Peyer's patch (tissue), 4 donors: ENCODE results near the gene TRAPPC13. TPM values are rescaled to one million over a fixed set of nuclear protein-coding genes. Genes with fewer than 3 reads are reported as not detected.

Source experiments
- DNase-seq, 3 donors: peaks; one replicate each; pipeline ENCODE4 v3.0.0-alpha.2; 2017 to 2019
- H3K27ac ChIP-seq, 4 donors: fragments of 200-600 bp; sonication (generic); one replicate each; pipeline ENCODE4 v1.5.1; 2016 to 2019
- H3K27me3 ChIP-seq, 2 donors: fragments of 200-600 bp; sonication (generic); one replicate each; pipeline ENCODE4 v1.5.1; 2019
- H3K36me3 ChIP-seq, 3 donors: fragments of 200-600 bp; sonication (generic); one replicate each; pipeline ENCODE4 v1.5.1; 2016 to 2019
- H3K4me1 ChIP-seq, 4 donors: fragments of 200-600 bp; sonication (generic); one replicate each; pipeline ENCODE4 v1.5.1; 2016 to 2019
- H3K4me3 ChIP-seq, 4 donors: fragments of 200-600 bp; sonication (generic); 1 replicate in 3 of 4; 2 replicates in 1 of 4; pipeline ENCODE4 v1.5.1; 2016 to 2019; ENCODE audit warnings: mild to moderate bottlenecking in 1 of 4
- H3K9me3 ChIP-seq, 4 donors: fragments of 200-600 bp; sonication (generic); one replicate each; pipeline ENCODE4 v1.5.1; 2016 to 2019; ENCODE audit warnings: mild to moderate bottlenecking in 1 of 4
- CTCF ChIP-seq, 6 experiments: fragments of 450-650 bp in 4 of 6; fragments of 200-600 bp in 2 of 6; sonication (generic) in 1 of 6; IDR thresholded peaks; one replicate each; pipeline ENCODE4 v1.5.1; 2017 to 2019; ENCODE audit warnings: antibody characterized with exemption in 6 of 6, mild to moderate bottlenecking in 3 of 6, moderate library complexity in 1 of 6
- POLR2A ChIP-seq, 2 donors: fragments of 450-650 bp; IDR thresholded peaks; one replicate each; pipeline ENCODE4 v1.5.1; 2017; ENCODE audit warnings: antibody characterized with exemption in 2 of 2, mild to moderate bottlenecking in 2 of 2, moderate library complexity in 2 of 2
- total RNA-seq, 4 donors: library from RNA; depleted of rRNA; stranded (reverse); fragments of >200 nt; gene quantifications; one replicate each; pipeline ENCODE4 v1.1.0, GENCODE V29; 2016

TRAPPC13 gene
- total RNA-seq, 4 donors from 2014 or later, result 19.0 to 27.1 (median 24.9) TPM

GRCh38 chr5:65640240-65640639 is 15.4 kb downstream of the TRAPPC13 start:
- no peak overlapping the region for H3K4me3 ChIP-seq
- no peak overlapping the region for H3K27ac ChIP-seq
- no peak for DNase-seq
- H3K27me3 ChIP-seq, result no peaks in the 10 kb centered on the region
- no peaks in the 10 kb centered on the region for H3K9me3 ChIP-seq
- TF ChIP-seq POLR2A (IDR thresholded peaks at IDR 0.05), result no peak
- H3K36me3 ChIP-seq, result peaks cover 0 to 50% (median 4%) of the 10 kb centered on the region in 3 donors
- H3K4me1 ChIP-seq, result no peaks in the 10 kb centered on the region

DNA sequence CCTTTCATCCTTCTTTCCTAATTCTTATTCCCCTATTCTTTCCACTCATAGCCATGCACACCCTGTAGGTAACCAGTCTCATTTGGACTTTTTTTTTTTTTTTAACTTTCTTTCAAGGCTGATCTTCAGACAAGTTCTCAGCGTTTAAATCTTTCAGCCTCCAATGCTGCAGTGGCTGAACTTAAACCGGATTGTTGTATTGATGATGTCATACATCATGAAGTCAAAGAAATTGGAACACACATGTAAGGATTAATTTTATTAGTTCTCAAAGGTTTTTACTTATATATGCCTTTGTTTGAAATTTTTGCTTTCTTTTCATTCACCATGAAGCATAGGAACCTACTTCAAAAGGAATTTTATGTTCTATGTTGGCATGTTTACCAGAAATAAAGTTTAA is 22.1 kb downstream of the TRAPPC13 start:
- Histone ChIP-seq H3K4me3 (no peak overlapping the region), H3K36me3 (peaks cover 0 to 26% (median 0%) of the 10 kb centered on the region in 3 donors), H3K27ac (no peak overlapping the region), H3K4me1 (no peaks in the 10 kb centered on the region), H3K9me3 (no peaks in the 10 kb centered on the region), H3K27me3 (no peaks in the 10 kb centered on the region)
- DNase-seq, result no peak
- TF ChIP-seq POLR2A (IDR thresholded peaks at IDR 0.05), result no peak
- no peak for TF ChIP-seq CTCF (IDR thresholded peaks at IDR 0.05)

DNA sequence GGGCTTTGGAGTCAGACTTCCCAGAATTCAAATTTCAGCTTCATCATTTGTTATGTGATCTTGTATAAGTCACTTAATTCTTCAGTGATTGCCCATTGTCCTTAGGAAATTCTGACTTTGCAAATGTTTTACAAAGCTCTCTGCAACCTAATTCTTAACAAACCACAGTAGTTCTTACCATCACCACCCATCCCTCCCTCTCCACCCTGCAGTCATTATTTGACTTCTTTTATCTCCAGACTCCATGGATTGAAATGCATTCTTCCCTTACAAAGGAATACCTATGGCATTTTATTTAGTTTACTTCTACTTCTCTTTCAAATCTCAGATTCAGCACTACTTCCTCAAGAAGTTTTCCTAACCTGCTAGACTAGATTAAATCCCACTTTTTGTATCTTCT is 23.1 kb downstream of the TRAPPC13 start:
- Histone ChIP-seq H3K4me3 (no peak overlapping the region), H3K9me3 (no peaks in the 10 kb centered on the region), H3K36me3 (peaks cover 0 to 21% (median 0%) of the 10 kb centered on the region in 3 donors), H3K4me1 (no peaks in the 10 kb centered on the region), H3K27ac (no peak overlapping the region), H3K27me3 (no peaks in the 10 kb centered on the region)
- DNase-seq, result no peak
- TF ChIP-seq POLR2A (IDR thresholded peaks at IDR 0.05) (no peak), CTCF (IDR thresholded peaks at IDR 0.05) (no peak)

- H3K9me3 ChIP-seq, result no peaks in the 10 kb centered on the region
- H3K4me1 ChIP-seq, result no peaks in the 10 kb centered on the region
- TF ChIP-seq CTCF (IDR thresholded peaks at IDR 0.05) (no peak), POLR2A (IDR thresholded peaks at IDR 0.05) (no peak)
- peaks cover 0 to 21% (median 0%) of the 10 kb centered on the region in 3 donors for H3K36me3 ChIP-seq
- no peak overlapping the region for H3K4me3 ChIP-seq
- H3K27me3 ChIP-seq, result no peaks in the 10 kb centered on the region
- DNase-seq, result no peak
- H3K27ac ChIP-seq, result no peak overlapping the region
Measured at GRCh38 chr5:65651144-65651543, 26.3 kb downstream of the TRAPPC13 start.

DNA sequence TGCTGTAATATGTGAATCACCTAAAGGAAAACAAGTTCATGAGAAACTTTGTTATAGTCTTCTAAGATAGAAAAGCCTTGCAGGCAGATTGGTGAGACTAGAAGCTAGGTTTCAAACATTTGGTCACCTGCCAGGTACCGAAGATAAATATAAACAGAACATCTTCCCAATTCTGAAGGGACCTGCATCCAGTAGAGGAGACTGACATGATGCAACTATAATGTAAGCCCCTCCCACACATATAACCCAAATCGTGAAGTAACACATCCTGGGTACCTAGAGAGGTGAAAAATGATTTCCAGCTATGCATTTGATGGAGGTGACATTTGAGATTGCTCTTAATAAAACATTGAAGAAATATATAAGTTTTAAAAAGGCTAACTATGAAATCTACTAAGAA is 29.9 kb downstream of the TRAPPC13 start:
- Histone ChIP-seq H3K27ac (no peak overlapping the region), H3K4me1 (no peaks in the 10 kb centered on the region), H3K27me3 (no peaks in the 10 kb centered on the region), H3K9me3 (no peaks in the 10 kb centered on the region), H3K4me3 (no peak overlapping the region), H3K36me3 (peaks cover 0 to 3% (median 0%) of the 10 kb centered on the region in 3 donors)
- no peak for DNase-seq
- TF ChIP-seq CTCF (IDR thresholded peaks at IDR 0.05), result no peak
- TF ChIP-seq POLR2A (IDR thresholded peaks at IDR 0.05), result no peak

DNA sequence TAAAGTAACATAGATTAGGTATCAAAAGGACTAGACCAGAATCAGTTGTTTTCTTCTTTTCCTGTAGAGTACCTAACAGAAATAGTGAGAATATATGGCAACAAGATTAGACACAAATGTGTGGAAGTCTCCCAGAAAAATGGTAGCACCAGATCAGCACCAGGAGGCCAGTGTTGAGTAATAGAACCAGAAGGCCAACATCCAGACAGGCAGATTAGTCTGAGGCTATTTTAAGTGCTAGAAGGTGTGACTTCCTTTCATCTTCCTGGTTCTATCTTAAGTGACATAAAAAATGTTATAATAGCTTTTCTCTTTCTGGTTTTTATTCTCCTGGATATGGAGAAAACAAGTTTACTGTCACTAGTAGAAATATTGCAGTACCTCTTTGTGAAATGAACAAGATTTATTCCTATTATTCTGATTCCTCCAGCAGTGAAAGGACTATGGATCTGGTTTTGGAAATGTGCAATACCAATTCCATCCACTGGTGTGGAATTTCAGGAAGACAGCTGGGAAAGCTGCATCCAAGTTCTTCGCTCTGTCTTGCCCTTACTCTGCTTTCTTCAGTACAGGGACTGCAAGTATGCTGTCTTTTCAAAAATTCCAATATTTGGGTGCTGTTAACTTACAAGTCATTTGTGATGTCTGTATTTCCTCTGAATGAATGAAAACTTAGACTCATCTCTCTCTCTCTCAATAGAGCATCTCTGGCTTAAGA is 39.1 kb downstream of the TRAPPC13 start:
- no peaks in the 10 kb centered on the region for H3K9me3 ChIP-seq
- peaks cover 0 to 29% (median 0%) of the 10 kb centered on the region in 3 donors for H3K36me3 ChIP-seq
- no peaks in the 10 kb centered on the region for H3K27me3 ChIP-seq
- no peak overlapping the region for H3K4me3 ChIP-seq
- no peaks in the 10 kb centered on the region for H3K4me1 ChIP-seq
- peak in 4 of 6 experiments; percentile 14 to 36 (median 29) for TF ChIP-seq CTCF (IDR thresholded peaks at IDR 0.05)
- no peak for TF ChIP-seq POLR2A (IDR thresholded peaks at IDR 0.05)
- no peak for DNase-seq
- no peak overlapping the region for H3K27ac ChIP-seq
